NOMO-1 treated with DMSO at 0.1 percent for 48 hours (cell line): Measurements from ENCODE around the gene GCNT2.
A peak's percentile ranks its signal among the peaks of the same experiment; 100 is the strongest.
"Not testable (repeated sequence)": the region's sequence is repeated elsewhere in the genome, so short reads cannot be mapped to it uniquely, and the experiment has no call there.

Experiments
- DNase-seq: peaks from one replicate; lab custom pipeline; 2025; ENCODE audit not compliant: unreplicated experiment; lab: John Stamatoyannopoulos, UW

The GCNT2 gene

DNA sequence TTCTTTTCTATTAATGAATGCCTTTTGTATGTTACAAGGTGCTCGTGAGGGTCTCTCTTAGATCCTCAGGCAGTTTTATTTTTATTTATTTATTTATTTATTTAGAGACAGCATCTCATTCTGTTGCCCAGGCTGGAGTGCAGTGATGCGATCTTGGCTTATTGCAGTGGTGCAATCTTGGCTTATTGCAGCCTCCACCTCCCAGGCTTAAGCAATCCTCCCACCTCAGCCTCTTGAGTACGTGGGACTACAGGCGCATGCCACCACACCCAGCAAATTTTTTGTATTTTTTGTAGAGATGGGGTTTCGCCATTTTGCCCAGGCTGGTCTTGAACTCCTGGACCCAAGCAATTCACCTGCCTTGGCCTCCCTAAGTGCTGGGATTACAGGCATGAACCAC is 79.5 kb downstream of the GCNT2 start:
- DNase-seq: not testable (repeated sequence)

GRCh38 chr6:10603219-10603618 is 82.1 kb downstream of the GCNT2 start:
- DNase-seq: no peak

DNA sequence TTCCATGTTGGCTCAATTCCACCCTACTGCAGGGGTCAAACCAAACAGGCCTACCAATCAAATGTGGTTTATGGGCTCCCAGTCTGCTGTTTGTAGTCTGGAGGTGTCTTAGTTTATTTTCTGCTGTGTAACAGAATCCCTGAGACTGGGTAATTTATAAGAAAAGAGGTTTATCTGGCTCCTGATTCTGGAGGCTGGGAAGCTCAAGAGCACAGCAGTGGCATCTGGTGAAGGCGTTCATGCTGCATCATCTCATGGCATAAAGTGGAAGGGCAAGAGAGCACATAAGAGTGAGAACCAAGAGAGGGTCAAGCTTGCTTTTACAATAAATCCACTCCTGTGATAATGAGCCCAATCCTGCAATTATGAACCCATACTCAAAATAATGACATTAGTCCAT is 87.9 kb downstream of the GCNT2 start:
- no peak for DNase-seq

GRCh38 chr6:10610289-10610688 is 89.1 kb downstream of the GCNT2 start:
- DNase-seq: no peak

DNA sequence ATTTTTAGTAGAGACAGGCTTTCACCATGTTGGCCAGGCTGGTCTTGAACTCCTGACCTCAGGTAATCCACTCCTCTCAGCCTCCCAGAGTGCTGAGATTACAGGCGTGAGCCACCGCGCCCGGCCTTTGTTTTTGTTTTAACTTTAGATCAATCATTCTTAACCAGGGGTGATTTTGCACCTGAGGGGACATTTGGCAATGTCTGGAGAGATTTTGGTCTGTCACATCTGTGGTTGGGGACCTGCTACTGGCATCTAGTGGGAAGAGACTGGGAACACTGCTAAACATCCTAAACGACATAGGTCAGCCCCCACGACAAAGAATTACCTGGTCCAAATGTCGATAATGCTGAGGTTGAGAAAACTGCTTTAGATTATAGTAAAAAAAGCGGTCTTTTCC is 91.0 kb downstream of the GCNT2 start:
- no peak for DNase-seq

DNA sequence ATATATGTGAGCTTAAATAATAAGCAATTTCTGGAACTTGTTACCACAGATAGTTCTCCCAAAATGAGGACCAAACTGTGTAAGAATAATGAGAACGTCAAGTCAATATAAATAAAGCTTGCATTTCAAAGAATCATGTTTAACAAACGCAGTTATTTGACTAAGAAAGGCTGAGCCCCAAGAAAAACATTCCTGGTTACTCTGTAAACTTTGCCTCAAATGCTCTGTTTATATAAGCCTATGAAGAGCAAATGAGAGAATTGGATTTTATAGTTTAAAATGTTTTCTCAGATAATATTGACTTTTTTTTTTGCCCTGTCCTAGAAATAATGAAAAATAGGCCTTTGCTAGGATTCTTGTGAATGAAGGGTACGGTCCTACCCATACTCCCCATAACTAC is 91.9 kb downstream of the GCNT2 start:
- DNase-seq: no peak

DNA sequence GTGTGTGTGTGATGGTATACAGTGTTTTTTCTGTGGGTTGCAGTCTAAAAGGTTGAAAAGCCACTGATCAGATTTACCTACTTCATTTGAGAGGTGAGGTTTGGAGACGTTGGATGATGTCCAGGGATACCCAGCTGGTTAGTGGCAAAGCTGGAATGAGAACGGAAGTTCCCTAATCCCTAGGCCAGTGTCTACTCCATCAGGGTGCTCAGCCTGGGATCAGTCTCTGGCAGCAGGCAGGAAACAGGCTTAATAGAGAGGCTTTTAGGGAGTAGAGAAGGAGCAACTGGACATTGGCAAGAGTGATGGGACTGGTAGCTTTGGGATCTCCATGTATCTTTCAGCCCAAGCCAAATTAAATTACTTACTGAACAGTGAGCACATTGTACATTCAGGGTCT is 92.6 kb downstream of the GCNT2 start:
- DNase-seq: no peak

- DNase-seq: no peak
These were observed 94.5 kb downstream of the GCNT2 start for GRCh38 chr6:10615675-10616074.

DNA sequence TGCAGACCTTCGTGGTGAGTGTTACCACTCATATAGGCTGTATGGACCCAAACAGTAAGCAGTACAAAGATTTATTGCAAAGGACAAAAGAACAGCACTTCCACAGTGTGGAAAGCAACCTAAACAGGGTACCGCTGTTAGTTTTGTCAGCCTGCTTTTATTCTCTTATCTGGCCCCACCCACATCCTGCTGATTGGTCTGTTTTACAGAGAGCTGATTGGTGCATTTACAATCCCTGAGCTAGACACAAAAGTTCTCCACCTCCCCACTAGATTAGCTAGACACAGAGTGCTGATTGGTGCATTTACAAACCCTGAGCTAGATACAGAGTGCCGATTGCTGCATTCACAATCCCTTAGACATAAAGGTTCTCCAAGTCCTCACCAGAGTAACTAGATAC is 95.1 kb downstream of the GCNT2 start:
- not testable (repeated sequence) for DNase-seq

- no peak for DNase-seq
These were observed 96.0 kb downstream of the GCNT2 start for GRCh38 chr6:10617008-10617696.

GRCh38 chr6:10618409-10618808 is 97.3 kb downstream of the GCNT2 start:
- DNase-seq: no peak

- no peak for DNase-seq
These were observed 100.1 kb downstream of the GCNT2 start for GRCh38 chr6:10621213-10621612.

DNA sequence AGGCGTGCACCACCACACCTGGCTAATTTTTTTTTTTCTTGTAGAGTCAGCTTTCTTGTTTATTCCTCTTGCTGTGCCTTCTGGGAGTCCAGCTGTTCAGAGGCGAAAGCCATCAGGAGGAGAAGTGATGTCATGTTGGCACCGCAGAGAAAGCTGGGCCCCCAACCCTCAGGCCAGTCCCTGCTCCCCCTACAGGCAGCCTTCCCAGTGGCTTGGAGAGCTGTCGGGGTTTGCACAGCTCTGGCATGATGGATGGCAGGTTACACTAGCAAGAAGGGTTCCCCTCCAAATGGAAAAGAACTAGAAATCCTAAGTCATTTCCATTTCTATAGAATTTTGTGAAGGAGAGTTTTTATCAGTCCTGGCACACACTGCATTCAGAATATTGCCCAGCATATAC is 100.7 kb downstream of the GCNT2 start:
- no peak for DNase-seq

DNA sequence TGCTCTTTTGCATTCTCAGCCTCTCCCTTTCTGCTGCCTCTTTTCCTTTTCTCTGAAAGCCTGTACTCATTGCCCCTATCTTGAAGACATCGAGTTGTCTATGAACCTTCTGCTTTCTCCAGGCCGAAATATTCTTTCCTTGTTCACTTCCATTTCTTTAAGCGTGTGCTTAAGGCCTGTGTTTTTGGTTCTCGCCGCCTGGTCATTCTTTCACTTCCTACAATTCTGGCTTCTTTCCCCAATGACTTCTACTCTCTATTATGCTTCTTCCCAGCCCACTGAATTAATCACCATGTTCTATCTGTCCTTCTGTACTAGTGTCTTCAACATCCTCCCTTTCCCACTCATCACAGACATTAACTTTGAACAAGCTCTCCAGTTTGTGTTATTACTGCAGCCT is 103.7 kb downstream of the GCNT2 start:
- DNase-seq: peak; percentile 41

GRCh38 chr6:10626154-10626741 is 105.1 kb downstream of the GCNT2 start:
- no peak for DNase-seq

- DNase-seq: no peak
These were observed 106.6 kb downstream of the GCNT2 start for GRCh38 chr6:10627800-10628199.

GRCh38 chr6:10630178-10630577 is 109.0 kb downstream of the GCNT2 start:
- DNase-seq: no peak

GRCh38 chr6:10633216-10633615 is 112.1 kb downstream of the GCNT2 start:
- peak; percentile 99 for DNase-seq

DNA sequence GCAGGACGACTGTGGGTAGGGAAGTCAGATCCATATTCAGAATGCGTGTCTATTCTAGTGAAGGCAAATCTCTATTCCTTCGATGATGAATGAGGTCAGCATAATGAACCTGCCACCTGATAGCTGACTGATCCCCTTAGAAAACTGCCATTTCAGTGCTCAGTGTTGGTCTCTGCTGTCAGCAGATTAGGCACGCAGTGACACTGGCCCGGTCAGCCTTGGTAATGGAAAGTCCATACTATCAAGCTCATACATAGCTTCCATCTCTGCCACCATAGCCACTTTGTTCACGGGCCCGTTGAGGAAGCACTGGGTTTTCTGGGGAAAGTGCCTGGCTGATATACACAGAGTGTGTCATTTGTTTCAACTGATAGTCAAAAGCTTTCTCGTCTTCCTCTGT is 119.3 kb downstream of the GCNT2 start:
- no peak for DNase-seq

DNA sequence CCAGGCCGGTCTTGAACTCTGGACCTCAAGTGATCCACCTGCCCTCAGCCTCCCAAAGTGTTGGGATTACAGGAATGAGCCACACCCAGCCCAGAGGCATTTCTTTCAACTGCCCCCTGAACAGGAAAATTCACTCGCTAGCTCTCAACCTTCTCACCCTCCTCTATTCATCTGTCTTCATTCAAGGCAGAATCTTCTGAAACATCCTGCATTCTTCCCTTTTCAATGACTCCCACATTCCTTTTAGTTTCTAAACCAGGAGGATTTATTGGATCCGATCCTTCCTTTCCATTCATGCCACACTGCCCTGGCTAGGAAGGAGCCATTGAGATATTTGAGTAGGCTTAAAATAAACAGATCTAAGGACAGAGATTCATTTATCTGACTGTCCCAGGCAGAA is 120.4 kb downstream of the GCNT2 start:
- DNase-seq: no peak

DNA sequence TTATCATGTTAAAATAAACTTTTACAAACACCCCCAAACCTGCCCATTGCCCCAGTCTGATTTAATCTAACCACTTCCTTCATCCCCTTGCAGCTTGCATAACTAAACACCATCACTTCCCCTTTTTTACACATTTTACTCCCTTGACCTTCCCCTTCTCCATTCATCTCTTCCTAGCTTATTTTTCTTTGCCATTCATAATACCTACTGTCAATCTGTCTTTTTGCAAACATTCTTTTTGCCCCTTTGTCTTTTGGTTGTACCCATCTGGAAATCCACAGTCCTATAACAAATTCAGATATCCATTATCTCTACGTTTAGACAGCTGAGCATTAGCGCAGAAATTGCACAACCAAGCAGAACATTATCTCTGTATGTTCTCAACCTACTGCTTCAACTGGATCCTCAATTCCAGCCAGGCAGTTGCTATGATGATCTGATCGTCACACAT is 122.1 kb downstream of the GCNT2 start:
- DNase-seq: peak; percentile 93

- no peak for DNase-seq
These were observed 123.1 kb downstream of the GCNT2 start for GRCh38 chr6:10644225-10644624.

GRCh38 chr6:10655508-10656055 is 134.4 kb downstream of the GCNT2 start:
- DNase-seq: peak; percentile 36
